Endodermal cell (in vitro differentiated cells): ENCODE data around the gene MIER1. TPM values are rescaled to one million over a fixed set of nuclear protein-coding genes. Genes with fewer than 3 reads are reported as not detected.

Experiments used
- DNase-seq: peaks from one replicate; pipeline ENCODE4 v3.0.0-alpha.2; 2017
- H3K27ac ChIP-seq: 2 replicates; pipeline ENCODE4 v1.5.1; 2013; ENCODE audit warnings: mild to moderate bottlenecking, low read depth, low read length, moderate library complexity
- H3K27me3 ChIP-seq: 2 replicates; pipeline ENCODE4 v1.6.1; 2013; ENCODE audit warnings: mild to moderate bottlenecking, low read length, moderate library complexity; ENCODE audit not compliant: insufficient read depth, control insufficient read depth, poor library complexity, severe bottlenecking
- H3K36me3 ChIP-seq: 2 replicates; pipeline ENCODE4 v1.7.0; 2013; ENCODE audit warnings: mild to moderate bottlenecking, low read length, moderate library complexity; ENCODE audit not compliant: control insufficient read depth, insufficient read depth
- H3K4me1 ChIP-seq: one replicate; pipeline ENCODE4 v1.7.0; 2013; ENCODE audit warnings: low read length; ENCODE audit not compliant: control insufficient read depth, insufficient read depth
- H3K4me3 ChIP-seq: 2 replicates; pipeline ENCODE4 v1.5.1; 2013; ENCODE audit warnings: mild to moderate bottlenecking, low read length, moderate library complexity
- H3K9ac ChIP-seq: 2 replicates; pipeline ENCODE4 v1.6.1; 2013; ENCODE audit warnings: mild to moderate bottlenecking, low read length, moderate library complexity; ENCODE audit not compliant: poor library complexity, severe bottlenecking; ENCODE audit errors: extremely low read depth
- H3K9me3 ChIP-seq: 2 replicates; pipeline ENCODE4 v1.6.1; 2013; ENCODE audit warnings: mild to moderate bottlenecking, low read length, moderate library complexity; ENCODE audit not compliant: control insufficient read depth
- H3K27ac Mint-ChIP-seq: 2 replicates; pipeline ENCODE4 v1.8.0; 2020; ENCODE audit warnings: mixed read lengths
- H3K27me3 Mint-ChIP-seq: 2 replicates; pipeline ENCODE4 v1.8.0; 2021; ENCODE audit warnings: mild to moderate bottlenecking, mixed read lengths; ENCODE audit not compliant: insufficient read depth
- H3K36me3 Mint-ChIP-seq: 2 replicates; pipeline ENCODE4 v1.8.0; 2020; ENCODE audit warnings: low read depth, mixed read lengths
- H3K4me1 Mint-ChIP-seq: 2 replicates; pipeline ENCODE4 v1.8.0; 2020; ENCODE audit warnings: mixed read lengths
- H3K4me3 Mint-ChIP-seq: 2 replicates; pipeline ENCODE4 v1.8.0; 2020; ENCODE audit warnings: mild to moderate bottlenecking, moderate library complexity, mixed read lengths
- H3K9me3 Mint-ChIP-seq: 2 replicates; pipeline ENCODE4 v1.8.0; 2020; ENCODE audit warnings: mild to moderate bottlenecking, mixed read lengths
- CTCF ChIP-seq: fragments of 200-600 bp; sonication (generic); conservative IDR thresholded peaks from 2 replicates; pipeline ENCODE4 v1.5.0; 2021; ENCODE audit warnings: antibody characterized with exemption, mild to moderate bottlenecking
- WGBS, 2 experiments: methylation state at CpG; one replicate each; pipeline versions ENCODE4 v1.1.5 to v1.1.7; 2013; ENCODE audit warnings: missing lambda C conversion rate in 2 of 2, mixed read lengths in 1 of 2; ENCODE audit not compliant: insufficient coverage in 1 of 2, insufficient read length in 1 of 2; 5-methylcytosine and 5-hydroxymethylcytosine counted together
- total RNA-seq, 2 donors: library from RNA; stranded (reverse); fragmentation: NEBNext Ultra II Directional in 1 of 2; extraction: Animal tissue kit (Norgen Biotek cat#: 25700) in 1 of 2; gene quantifications; 2 replicates in 1 of 2; 3 replicates in 1 of 2; pipeline ENCODE4 v1.2.1, GENCODE V29; 2021

The MIER1 gene
- total RNA-seq, 2 donors from 2014 or later = 29.1 to 35.4 TPM

- Mint-ChIP-seq H3K36me3 (peaks cover 27% of the 10 kb centered on the region), H3K27me3 (no peaks in the 10 kb centered on the region), H3K4me1 (no peaks in the 10 kb centered on the region), H3K9me3 (no peaks in the 10 kb centered on the region), H3K27ac (no peak overlapping the region), H3K4me3 (no peak overlapping the region)
- Histone ChIP-seq H3K27me3 (no peaks in the 10 kb centered on the region), H3K9me3 (no peaks in the 10 kb centered on the region), H3K4me3 (no peak overlapping the region), H3K36me3 (peaks cover 79% of the 10 kb centered on the region), H3K27ac (no peak overlapping the region), H3K4me1 (no peaks in the 10 kb centered on the region), H3K9ac (no peak overlapping the region)
- no peak for DNase-seq
- no peak for TF ChIP-seq CTCF
- WGBS, 2 experiments = 88% methylated on average over 1 of the region's 1 CpG; no CpG with 5 or more reads in 1 of the 2 experiments
Measured at GRCh38 chr1:66985835-66986234, 61.0 kb downstream of the MIER1 start.

GRCh38 chr1:66993076-66993475 is 68.3 kb downstream of the MIER1 start:
- H3K4me3 ChIP-seq = no peak overlapping the region
- no peaks in the 10 kb centered on the region for H3K9me3 ChIP-seq
- no peaks in the 10 kb centered on the region for H3K4me1 ChIP-seq
- no peaks in the 10 kb centered on the region for H3K27me3 ChIP-seq
- Mint-ChIP-seq H3K27me3 (no peaks in the 10 kb centered on the region), H3K36me3 (peaks cover 14% of the 10 kb centered on the region), H3K9me3 (no peaks in the 10 kb centered on the region), H3K4me1 (no peaks in the 10 kb centered on the region), H3K4me3 (no peak overlapping the region), H3K27ac (no peak overlapping the region)
- no peak overlapping the region for H3K27ac ChIP-seq
- no peak overlapping the region for H3K9ac ChIP-seq
- peaks cover 12% of the 10 kb centered on the region for H3K36me3 ChIP-seq
- TF ChIP-seq CTCF = no peak
- WGBS, 2 experiments = 88 to 92% methylated on average over 2 to 3 of the region's 3 CpGs
- DNase-seq = no peak

GRCh38 chr1:66996018-66996682 is 71.4 kb downstream of the MIER1 start:
- H3K9ac ChIP-seq = no peak overlapping the region
- 83 to 86% methylated on average over 3 to 7 of the region's 7 CpGs for WGBS, 2 experiments
- no peak overlapping the region for H3K27ac ChIP-seq
- H3K9me3 ChIP-seq = no peaks in the 10 kb centered on the region
- Mint-ChIP-seq H3K4me1 (no peaks in the 10 kb centered on the region), H3K27ac (no peak overlapping the region), H3K27me3 (no peaks in the 10 kb centered on the region), H3K36me3 (peaks cover 6% of the 10 kb centered on the region), H3K4me3 (no peak overlapping the region), H3K9me3 (no peaks in the 10 kb centered on the region)
- peak; percentile 87 for DNase-seq
- TF ChIP-seq CTCF = peak; percentile 87
- H3K4me1 ChIP-seq = no peaks in the 10 kb centered on the region
- H3K27me3 ChIP-seq = no peaks in the 10 kb centered on the region
- peaks cover 12% of the 10 kb centered on the region for H3K36me3 ChIP-seq
- H3K4me3 ChIP-seq = no peak overlapping the region
